Nucleus accumbens (tissue), 56 donors: ENCODE measurements around the gene TREX2.

Experiments used
- DNase-seq, 56 donors: peaks; one replicate each; lab custom pipeline; 2025; lab: John Stamatoyannopoulos, UW

The TREX2 gene

GRCh38 chrX:153476666-153477363 is 31.0 kb upstream of the TREX2 start:
- peak in 1 of 56 donors; percentile 21 for DNase-seq

GRCh38 chrX:153475751-153476281 is 30.0 kb upstream of the TREX2 start:
- no peak for DNase-seq

DNA sequence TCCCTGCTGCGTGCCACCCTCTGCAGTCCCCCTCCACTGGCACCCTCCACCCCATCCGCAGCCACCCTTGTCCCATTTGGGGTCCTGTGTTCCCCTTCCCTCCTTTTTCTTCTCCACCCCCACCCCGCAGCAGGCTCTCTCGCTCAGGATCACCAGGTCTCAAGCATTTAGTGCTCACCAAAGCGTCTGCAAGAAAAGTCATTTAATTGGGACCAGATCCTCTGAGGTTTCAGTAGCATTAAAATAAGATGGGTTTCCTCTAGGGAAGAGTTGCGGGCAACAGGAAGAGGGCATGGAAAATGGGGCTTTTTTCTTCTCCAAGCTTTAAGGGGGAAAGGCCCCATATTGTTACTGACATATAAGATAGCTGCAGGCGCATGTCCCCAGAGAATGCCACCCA is 29.4 kb upstream of the TREX2 start:
- no peak for DNase-seq

DNA sequence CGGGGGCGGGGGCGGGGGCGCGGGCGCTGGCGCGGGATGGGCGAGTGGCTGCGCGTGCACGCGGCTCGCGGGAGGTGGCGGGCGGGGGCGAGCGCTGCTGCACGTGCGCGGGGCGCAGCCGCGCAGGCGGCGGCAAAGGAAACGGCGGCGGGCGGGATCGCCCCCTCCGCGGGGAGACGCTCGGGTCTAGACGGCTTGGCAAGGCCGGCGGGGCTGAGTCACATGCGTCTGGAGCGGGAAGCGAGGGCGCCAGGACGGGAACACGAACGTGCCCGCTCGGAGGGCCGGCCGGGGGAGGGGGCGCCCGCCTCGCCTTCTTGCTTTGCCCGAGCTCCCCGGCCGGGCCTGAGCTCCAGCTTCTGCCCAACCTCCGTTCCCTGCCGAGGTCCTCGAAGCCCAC is 28.9 kb upstream of the TREX2 start:
- peak in 31 of 56 donors; percentile 1 to 72 (median 20) for DNase-seq

- DNase-seq, result no peak
Observed at GRCh38 chrX:153474266-153474665, 28.4 kb upstream of the TREX2 start.

- no peak for DNase-seq
Observed at GRCh38 chrX:153473126-153473525, 27.3 kb upstream of the TREX2 start.

DNA sequence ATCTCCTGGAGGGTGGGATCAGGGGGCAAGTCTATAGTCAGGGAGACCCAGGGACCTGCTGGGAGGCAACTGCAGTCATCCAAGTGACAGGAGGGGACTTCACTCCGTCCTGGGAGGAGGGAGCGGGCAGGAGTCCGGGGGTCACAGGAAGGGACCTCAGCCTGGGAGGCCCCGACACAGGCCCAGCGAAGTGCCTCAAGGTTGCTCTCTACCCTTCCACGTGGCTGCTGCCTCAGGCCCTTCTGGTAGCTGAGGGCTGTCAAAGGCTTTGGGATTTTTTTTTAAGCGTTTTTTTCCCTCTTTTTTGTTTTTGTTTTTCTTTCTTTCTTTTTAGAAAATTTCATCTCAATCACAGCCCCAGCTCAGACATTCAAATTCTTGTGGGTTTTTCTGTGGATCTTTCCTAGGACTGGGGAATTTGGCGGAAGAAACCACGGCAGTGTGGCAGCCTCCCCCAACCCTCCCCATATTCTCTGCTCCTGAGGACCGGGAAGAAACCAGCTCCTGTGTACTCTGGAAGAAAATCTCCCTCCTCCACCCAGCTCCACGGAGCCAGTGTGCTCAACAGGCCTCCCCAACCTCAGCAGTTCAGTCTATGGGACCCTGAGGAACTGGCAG is 25.9 kb upstream of the TREX2 start:
- DNase-seq, result no peak

- peak; percentile 41 to 97 (median 88) for DNase-seq
Observed at GRCh38 chrX:153470411-153471363, 24.8 kb upstream of the TREX2 start, which contains the start of gene HAUS7. TSS of gene HAUS7 (minus strand) at chrX:153470576. CDS start at chrX:153470557, 19 bp downstream.

DNA sequence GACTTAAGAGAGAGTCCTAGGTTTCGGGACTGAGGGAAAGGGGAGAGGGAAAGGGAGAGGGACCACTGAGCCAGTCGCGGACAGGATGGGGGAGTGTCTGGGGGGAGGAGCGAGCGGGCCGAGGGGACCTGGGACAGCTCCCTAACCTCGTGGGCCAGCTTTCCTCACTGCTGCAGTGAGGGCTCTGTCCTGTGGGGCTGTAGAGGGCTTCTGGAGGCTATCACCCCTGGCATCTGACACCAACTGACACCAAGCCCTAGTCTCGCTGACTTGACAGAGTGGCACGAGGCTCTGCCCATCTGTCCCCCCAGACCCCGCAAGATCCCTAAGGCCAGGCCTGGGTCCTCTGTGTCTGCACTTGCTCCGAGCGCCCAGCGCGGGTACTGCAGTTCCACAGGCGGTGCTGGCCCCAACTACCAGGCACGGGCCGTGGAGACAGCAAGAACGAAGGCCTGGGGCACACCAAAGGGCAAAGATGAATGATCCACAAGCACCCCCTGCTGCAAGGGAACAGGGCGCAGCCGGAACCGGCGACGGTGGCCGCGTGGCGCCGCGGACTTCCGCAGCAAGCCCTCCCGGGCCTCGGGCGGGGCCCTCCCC is 24.1 kb upstream of the TREX2 start:
- DNase-seq, result peak in 7 of 56 donors; percentile 31 to 64 (median 50)

DNA sequence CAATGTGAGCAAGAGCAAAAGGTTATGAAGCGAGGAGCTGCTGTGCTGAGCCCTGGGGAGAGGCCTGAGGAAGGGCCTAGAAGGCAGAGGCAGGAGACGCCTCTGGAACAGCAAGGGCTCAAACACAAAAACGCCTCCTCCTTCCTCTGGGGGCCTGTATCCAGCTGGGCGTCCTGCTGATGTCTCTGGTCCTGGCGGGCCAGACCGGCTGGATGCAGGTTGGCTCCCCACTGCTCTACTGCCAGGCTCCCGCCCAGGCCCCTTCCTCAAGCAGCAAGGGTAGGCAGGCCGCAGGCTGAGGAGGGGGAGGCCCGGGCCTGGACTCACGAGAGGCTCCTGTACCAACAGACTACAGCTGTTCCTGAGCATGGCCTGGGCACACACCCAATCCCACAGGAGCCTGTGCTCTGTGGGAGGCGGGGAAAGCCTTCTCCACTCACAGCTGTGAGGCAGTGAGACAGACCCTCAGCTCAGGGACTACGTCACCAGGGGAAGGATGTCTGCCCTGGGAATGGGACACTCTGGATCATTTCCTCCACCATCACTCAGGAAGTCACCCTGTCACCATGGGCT is 22.2 kb upstream of the TREX2 start:
- DNase-seq, result no peak

DNA sequence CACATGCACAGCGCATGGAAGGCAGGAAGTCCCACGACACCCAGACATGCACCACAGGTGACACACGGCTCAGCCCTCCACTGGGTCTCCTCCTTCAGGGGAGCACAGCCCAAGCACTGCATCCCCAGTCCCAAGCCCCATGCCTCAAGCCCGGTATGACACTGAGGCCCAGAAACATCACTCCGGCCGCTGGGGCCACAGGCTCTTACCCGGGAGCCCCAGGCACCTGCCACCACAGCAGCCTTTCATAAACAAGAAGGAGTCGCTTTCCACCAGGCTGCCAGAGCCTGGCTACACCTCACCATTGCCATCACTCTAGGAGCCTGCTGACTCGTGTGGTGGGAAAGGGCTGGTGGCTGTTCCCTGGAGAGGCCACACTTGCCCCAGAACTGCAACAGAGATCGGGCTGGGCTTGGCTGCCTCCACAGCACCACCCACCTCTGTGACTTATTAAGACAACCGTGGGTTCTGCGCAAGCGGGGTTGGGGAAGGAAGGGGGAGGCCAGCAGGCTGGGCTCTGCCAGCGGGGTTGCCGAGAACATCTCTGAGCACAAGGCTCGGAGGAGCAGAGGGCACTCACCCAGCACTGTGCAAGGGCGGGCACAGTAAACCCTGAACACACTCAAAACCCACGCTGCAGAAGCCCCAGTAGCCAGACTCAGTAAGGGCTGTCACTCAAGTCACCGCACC is 20.0 kb upstream of the TREX2 start:
- peak in 21 of 56 donors; percentile 3 to 64 (median 27) for DNase-seq

DNA sequence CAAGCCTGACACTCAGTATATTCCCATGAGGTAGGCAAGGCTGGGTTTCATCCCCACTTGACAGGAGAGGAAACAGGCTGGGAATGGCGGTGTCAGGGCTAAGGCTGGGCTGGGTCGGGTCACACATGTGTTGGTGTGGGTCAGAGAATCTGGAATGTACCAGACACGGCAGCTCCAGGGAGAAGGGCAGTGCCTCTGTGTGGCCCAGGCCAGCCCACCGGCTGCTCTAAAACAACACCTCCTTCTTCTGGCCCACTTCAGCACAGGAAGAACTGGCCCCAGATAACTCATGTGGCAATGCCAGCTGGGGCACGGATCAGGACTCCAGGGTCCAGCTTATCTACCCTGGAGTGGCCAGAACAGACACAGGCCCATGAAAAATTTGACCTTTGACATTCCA is 18.3 kb upstream of the TREX2 start:
- no peak for DNase-seq

- DNase-seq, result no peak
Observed at GRCh38 chrX:153463556-153463955, 17.7 kb upstream of the TREX2 start.

DNA sequence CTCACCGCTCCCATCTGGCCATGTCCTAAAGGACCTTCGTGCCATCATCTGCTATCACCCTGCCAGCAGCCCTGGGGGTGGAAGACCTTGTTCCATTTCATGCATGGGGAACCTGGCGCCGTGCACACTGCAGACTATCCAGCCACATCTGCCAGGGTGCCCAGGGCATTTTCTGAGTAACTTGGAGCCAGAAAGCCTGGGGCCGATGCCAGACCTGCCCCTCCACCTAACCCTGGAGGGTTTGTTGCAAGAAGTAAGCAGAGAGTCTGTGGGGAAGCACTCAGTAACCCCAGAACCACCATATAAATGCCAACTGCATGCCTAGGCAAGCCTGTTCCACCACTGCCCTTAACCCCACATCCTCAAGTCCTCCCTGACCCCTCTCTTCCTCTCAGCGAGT is 17.2 kb upstream of the TREX2 start:
- DNase-seq, result no peak

DNA sequence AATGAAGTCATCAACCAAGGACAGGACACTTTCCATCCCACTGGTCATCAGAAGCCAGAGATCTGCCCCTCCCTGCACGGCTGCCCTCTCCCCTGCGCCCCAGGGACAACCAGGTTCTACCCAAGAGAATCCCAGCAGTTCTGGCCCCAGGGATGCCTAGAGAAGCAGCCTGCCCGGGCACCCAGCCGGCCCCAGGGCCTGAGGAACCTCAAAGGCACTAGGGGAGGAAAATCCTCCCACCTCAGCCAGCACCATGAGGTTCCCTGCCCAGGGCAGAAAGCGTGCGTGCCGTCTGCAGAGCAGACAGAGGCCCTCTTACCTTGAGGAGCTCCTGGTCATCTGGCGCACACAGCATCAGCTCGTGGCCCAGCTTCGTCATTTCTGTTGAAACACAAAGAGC is 16.4 kb upstream of the TREX2 start:
- DNase-seq, result no peak

DNA sequence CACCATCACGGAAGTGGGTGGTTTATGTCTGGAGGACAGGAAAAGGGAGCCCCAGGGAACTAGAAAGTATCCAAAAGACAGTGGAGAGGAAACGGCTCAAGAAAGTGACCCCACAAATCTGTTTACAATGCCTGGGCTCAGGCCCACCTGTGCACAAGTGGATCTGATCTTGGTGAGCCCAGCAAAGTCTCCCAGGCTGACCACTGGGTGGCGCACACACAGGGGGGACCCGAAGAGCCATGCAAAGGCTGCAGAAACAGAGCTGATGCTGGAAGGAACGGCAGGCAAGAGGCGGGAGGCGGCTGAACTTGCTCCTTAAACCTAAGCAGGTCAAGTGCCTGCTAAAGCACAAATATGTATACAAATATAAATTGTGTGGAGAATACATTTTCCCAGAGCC is 15.0 kb upstream of the TREX2 start:
- peak in 28 of 56 donors; percentile 1 to 53 (median 18) for DNase-seq

DNA sequence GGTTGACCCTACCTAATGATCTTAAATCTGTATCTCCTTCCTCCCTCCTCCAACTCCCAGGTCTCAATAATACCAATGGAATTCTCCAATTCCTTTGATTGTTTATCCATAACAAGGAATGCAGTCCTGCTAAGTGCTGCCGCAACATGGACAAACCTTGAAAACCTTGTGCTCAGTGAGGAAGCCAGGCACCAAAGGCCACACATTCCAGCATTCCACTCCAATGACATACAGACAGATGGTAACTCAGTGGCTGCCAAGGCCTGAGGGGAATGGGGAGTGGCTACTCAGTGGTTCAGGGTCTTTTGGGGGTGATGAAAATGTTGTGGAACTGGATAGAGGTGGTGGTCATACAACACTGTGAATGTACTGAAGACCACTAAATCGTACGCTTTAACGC is 14.1 kb upstream of the TREX2 start:
- DNase-seq, result no peak

DNA sequence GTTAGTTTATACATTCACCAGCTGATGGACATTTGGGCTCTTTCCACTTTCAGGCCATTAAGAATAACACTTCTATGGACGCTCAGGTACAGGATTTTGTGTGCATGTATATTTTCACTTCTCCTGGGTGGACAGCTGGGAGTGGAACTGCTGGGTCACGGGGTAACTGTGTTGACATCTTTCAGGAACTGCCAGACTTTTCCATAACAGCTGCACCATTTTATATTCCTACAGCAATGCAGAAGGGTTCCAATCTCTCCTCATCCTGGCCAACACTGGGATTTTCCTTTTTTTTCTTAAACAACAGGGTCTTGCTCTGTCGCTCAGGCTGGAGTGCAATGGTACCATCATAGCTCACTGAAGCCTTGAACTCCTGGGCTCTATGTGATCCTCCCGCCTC is 12.6 kb upstream of the TREX2 start:
- no peak for DNase-seq

GRCh38 chrX:153457827-153458466 is 12.1 kb upstream of the TREX2 start:
- DNase-seq, result no peak
